Liver (tissue), 9 donors: ENCODE results near the gene TMEM61. TPM values are rescaled to one million over a fixed set of nuclear protein-coding genes. Genes with fewer than 3 reads are reported as not detected.

Experiments
- DNase-seq: peaks from one replicate; pipeline ENCODE4 v3.0.0-alpha.2; 2017; ENCODE audit warnings: low spot score
- H3K27ac ChIP-seq, 2 donors: one replicate each; pipeline ENCODE4 v1.7.0; 2013; ENCODE audit warnings: inconsistent platforms in 2 of 2, low read length in 2 of 2, control low read depth in 1 of 2, low read depth in 1 of 2, mild to moderate bottlenecking in 1 of 2
- H3K27me3 ChIP-seq, 4 donors: one replicate each; pipeline versions ENCODE4 v1.6.1 to v1.7.0; 2013; ENCODE audit warnings: low read length in 3 of 4, inconsistent platforms in 1 of 4, mild to moderate bottlenecking in 1 of 4, moderate library complexity in 1 of 4; ENCODE audit not compliant: control insufficient read depth in 4 of 4, insufficient read depth in 4 of 4
- H3K36me3 ChIP-seq, 4 donors: one replicate each; pipeline versions ENCODE4 v1.6.1 to v1.7.0; 2013; ENCODE audit warnings: low read length in 3 of 4, mild to moderate bottlenecking in 3 of 4, low read depth in 1 of 4, moderate library complexity in 1 of 4; ENCODE audit not compliant: control insufficient read depth in 4 of 4, insufficient read depth in 3 of 4
- H3K4me1 ChIP-seq, 4 donors: one replicate each; pipeline versions ENCODE4 v1.6.1 to v1.7.0; 2013; ENCODE audit warnings: low read length in 3 of 4, mild to moderate bottlenecking in 3 of 4, moderate library complexity in 1 of 4; ENCODE audit not compliant: control insufficient read depth in 4 of 4, insufficient read depth in 4 of 4
- H3K4me3 ChIP-seq, 3 donors: one replicate each; pipeline versions ENCODE4 v1.6.1 to v1.7.0; 2013; ENCODE audit warnings: low read length in 3 of 3, control low read depth in 1 of 3, low read depth in 1 of 3, mild to moderate bottlenecking in 1 of 3
- H3K9ac ChIP-seq, 2 donors: one replicate each; pipeline ENCODE4 v1.7.0; 2013; ENCODE audit warnings: low read length in 2 of 2, mild to moderate bottlenecking in 2 of 2, moderate library complexity in 2 of 2, control low read depth in 1 of 2, low read depth in 1 of 2
- H3K9me3 ChIP-seq, 4 donors: one replicate each; pipeline versions ENCODE4 v1.6.1 to v1.7.0; 2013; ENCODE audit warnings: low read length in 3 of 4; ENCODE audit not compliant: control insufficient read depth in 4 of 4
- EGR1 ChIP-seq, 2 donors: IDR thresholded peaks; 2 replicates each; pipeline ENCODE4 v1.6.1; 2016 to 2018; ENCODE audit warnings: antibody characterized with exemption in 2 of 2, low read depth in 2 of 2
- FOXA1 ChIP-seq: IDR thresholded peaks from 2 replicates; pipeline ENCODE4 v1.6.1; 2016; ENCODE audit warnings: antibody characterized with exemption
- FOXA2 ChIP-seq: IDR thresholded peaks from 2 replicates; pipeline ENCODE4 v1.6.1; 2016; ENCODE audit warnings: antibody characterized with exemption
- GABPA ChIP-seq, 2 donors: IDR thresholded peaks in 1 of 2; conservative IDR thresholded peaks in 1 of 2; 2 replicates each; pipeline ENCODE4 v1.6.1; 2016; ENCODE audit warnings: antibody characterized with exemption in 2 of 2, mild to moderate bottlenecking in 1 of 2, moderate library complexity in 1 of 2
- HNF4A ChIP-seq, 2 donors: conservative IDR thresholded peaks; 2 replicates each; pipeline ENCODE4 v1.6.1; 2016; ENCODE audit warnings: antibody characterized with exemption in 2 of 2, mild to moderate bottlenecking in 2 of 2
- HNF4G ChIP-seq: IDR thresholded peaks from 2 replicates; pipeline ENCODE4 v1.6.1; 2016; ENCODE audit warnings: antibody characterized with exemption
- JUND ChIP-seq, 2 donors: IDR thresholded peaks; 2 replicates each; pipeline ENCODE4 v1.6.1; 2016; ENCODE audit warnings: antibody characterized with exemption in 2 of 2
- NR2F2 ChIP-seq: IDR thresholded peaks from 2 replicates; pipeline ENCODE4 v1.6.1; 2016; ENCODE audit warnings: antibody characterized with exemption
- RAD21 ChIP-seq, 2 donors: IDR thresholded peaks; 2 replicates each; pipeline ENCODE4 v1.6.1; 2016; ENCODE audit warnings: antibody characterized with exemption in 2 of 2, mild to moderate bottlenecking in 2 of 2
- RXRA ChIP-seq, 2 donors: IDR thresholded peaks; 2 replicates each; pipeline ENCODE4 v1.6.1; 2017 to 2018; ENCODE audit warnings: antibody characterized with exemption in 2 of 2, mild to moderate bottlenecking in 1 of 2
- SP1 ChIP-seq: IDR thresholded peaks from 2 replicates; pipeline ENCODE4 v1.6.1; 2018; ENCODE audit warnings: antibody characterized with exemption, mild to moderate bottlenecking
- TAF1 ChIP-seq: conservative IDR thresholded peaks from 2 replicates; pipeline ENCODE4 v1.6.1; 2016; ENCODE audit warnings: antibody characterized with exemption, mild to moderate bottlenecking
- WGBS: extraction: QIAGEN DNeasy Blood & Tissue Kit; methylation state at CpG from one replicate; pipeline ENCODE4 v1.1.7; 2013; 5-methylcytosine and 5-hydroxymethylcytosine counted together
- polyA plus RNA-seq, 2 donors: library from polyadenylated mRNA; stranded (reverse) in 1 of 2; unstranded in 1 of 2; fragments of 200-250 nt in 1 of 2; fragments of >200 nt in 1 of 2; fragmentation: Nextera tagmentation in 1 of 2; extraction: Ambion mirVana in 1 of 2; gene quantifications; one replicate each; pipeline versions ENCODE4 v1.2.1 to v1.2.3, GENCODE V29; 2013 to 2015
- total RNA-seq, 2 donors: library from RNA; depleted of rRNA; stranded (reverse); fragments of >200 nt; gene quantifications; one replicate each; pipeline ENCODE4 v1.2.3, GENCODE V29; 2014
- TF ChIP-seq, protein P1 (sequence below): IDR thresholded peaks from 2 replicates; pipeline ENCODE4 v1.6.1; 2016; ENCODE audit warnings: antibody characterized with exemption, mild to moderate bottlenecking
- TF ChIP-seq, protein P2 (sequence below): IDR thresholded peaks from 2 replicates; pipeline ENCODE4 v1.6.1; 2016; ENCODE audit warnings: antibody characterized with exemption
- TF ChIP-seq, protein P3 (sequence below): IDR thresholded peaks from 2 replicates; pipeline ENCODE4 v1.6.1; 2016; ENCODE audit warnings: antibody characterized with exemption
- TF ChIP-seq, protein P4 (sequence below): fragments of 150-350 bp; IDR thresholded peaks from 2 replicates; pipeline ENCODE4 v1.5.1; 2017; ENCODE audit warnings: improper control_type of control experiment, low read depth, low read length; ENCODE audit not compliant: missing input control
- TF ChIP-seq, protein P5 (sequence below): IDR thresholded peaks from 2 replicates; pipeline ENCODE4 v1.6.1; 2016; ENCODE audit warnings: antibody characterized with exemption
- donor health status: healthy.
- donor health status: healthy.
- donor health status: healthy.
- donor health status: healthy.
- donor health status: healthy.

Gene TMEM61
- total and polyA plus RNA-seq, 4 donors: not detected

DNA sequence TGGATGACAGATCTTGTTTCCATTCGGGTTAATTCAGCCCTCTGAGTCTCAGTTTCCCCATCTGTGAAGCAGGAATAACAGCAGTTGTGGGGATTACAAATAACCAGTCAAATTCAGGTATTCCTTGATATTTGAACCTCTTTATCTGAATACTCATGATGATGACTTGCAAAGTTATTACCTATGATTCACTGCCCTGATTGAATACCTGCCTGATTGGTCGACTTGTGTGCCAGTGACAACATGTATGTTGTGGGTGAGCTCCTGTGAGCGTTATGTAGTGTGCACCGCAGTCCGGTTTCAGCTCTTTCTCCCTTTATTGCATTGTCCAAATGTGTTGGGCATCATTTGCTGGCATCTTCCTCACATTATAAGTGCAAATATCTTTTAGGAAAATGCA, 9.5 kb upstream of the TMEM61 start:
- H3K9ac ChIP-seq: no peak overlapping the region
- no peaks in the 10 kb centered on the region for H3K9me3 ChIP-seq
- TF ChIP-seq RAD21 (IDR thresholded peaks at IDR 0.05) (no peak), FOXA1 (no peak), JUND (IDR thresholded peaks at IDR 0.05) (no peak), NR2F2 (no peak), TAF1 (no peak), HNF4A (conservative IDR thresholded peaks at IDR 0.05) (no peak), FOXA2 (no peak)
- TF ChIP-seq, protein P1, sequence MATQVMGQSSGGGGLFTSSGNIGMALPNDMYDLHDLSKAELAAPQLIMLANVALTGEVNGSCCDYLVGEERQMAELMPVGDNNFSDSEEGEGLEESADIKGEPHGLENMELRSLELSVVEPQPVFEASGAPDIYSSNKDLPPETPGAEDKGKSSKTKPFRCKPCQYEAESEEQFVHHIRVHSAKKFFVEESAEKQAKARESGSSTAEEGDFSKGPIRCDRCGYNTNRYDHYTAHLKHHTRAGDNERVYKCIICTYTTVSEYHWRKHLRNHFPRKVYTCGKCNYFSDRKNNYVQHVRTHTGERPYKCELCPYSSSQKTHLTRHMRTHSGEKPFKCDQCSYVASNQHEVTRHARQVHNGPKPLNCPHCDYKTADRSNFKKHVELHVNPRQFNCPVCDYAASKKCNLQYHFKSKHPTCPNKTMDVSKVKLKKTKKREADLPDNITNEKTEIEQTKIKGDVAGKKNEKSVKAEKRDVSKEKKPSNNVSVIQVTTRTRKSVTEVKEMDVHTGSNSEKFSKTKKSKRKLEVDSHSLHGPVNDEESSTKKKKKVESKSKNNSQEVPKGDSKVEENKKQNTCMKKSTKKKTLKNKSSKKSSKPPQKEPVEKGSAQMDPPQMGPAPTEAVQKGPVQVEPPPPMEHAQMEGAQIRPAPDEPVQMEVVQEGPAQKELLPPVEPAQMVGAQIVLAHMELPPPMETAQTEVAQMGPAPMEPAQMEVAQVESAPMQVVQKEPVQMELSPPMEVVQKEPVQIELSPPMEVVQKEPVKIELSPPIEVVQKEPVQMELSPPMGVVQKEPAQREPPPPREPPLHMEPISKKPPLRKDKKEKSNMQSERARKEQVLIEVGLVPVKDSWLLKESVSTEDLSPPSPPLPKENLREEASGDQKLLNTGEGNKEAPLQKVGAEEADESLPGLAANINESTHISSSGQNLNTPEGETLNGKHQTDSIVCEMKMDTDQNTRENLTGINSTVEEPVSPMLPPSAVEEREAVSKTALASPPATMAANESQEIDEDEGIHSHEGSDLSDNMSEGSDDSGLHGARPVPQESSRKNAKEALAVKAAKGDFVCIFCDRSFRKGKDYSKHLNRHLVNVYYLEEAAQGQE: no peak
- TF ChIP-seq, protein P2, sequence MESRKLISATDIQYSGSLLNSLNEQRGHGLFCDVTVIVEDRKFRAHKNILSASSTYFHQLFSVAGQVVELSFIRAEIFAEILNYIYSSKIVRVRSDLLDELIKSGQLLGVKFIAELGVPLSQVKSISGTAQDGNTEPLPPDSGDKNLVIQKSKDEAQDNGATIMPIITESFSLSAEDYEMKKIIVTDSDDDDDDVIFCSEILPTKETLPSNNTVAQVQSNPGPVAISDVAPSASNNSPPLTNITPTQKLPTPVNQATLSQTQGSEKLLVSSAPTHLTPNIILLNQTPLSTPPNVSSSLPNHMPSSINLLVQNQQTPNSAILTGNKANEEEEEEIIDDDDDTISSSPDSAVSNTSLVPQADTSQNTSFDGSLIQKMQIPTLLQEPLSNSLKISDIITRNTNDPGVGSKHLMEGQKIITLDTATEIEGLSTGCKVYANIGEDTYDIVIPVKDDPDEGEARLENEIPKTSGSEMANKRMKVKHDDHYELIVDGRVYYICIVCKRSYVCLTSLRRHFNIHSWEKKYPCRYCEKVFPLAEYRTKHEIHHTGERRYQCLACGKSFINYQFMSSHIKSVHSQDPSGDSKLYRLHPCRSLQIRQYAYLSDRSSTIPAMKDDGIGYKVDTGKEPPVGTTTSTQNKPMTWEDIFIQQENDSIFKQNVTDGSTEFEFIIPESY: no peak
- TF ChIP-seq, protein P3, sequence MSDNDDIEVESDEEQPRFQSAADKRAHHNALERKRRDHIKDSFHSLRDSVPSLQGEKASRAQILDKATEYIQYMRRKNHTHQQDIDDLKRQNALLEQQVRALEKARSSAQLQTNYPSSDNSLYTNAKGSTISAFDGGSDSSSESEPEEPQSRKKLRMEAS: no peak
- WGBS: 89% methylated on average over 5 of the region's 5 CpGs
- H3K27me3 ChIP-seq: no peaks in the 10 kb centered on the region
- H3K36me3 ChIP-seq: no peaks in the 10 kb centered on the region
- H3K27ac ChIP-seq: no peak overlapping the region
- no peaks in the 10 kb centered on the region for H3K4me1 ChIP-seq
- DNase-seq: no peak
- no peak overlapping the region for H3K4me3 ChIP-seq

DNA sequence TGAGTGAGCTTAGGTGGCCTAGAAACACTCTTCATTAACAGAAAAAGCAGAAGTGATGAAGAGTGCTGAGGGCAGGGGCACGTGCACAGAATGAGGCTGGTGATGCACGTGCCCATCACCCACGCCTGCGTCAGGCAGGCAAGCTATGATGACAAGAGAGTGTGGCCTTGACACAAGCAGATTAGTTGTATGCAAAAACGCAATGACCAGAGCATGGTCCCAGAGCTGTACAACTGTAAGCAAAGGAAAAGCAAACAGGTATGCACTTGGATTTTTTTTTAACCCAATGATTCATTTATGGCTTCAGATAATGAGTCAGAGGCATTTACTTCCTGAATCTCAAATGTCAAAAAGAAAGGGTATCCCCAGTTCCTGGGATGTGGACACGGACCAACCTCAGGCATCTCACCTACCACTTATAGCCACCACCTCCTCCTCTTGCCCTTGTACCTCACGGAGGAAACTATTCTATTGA, 9.1 kb upstream of the TMEM61 start:
- Histone ChIP-seq H3K4me1 (no peaks in the 10 kb centered on the region), H3K4me3 (no peak overlapping the region), H3K27me3 (no peaks in the 10 kb centered on the region), H3K9me3 (no peaks in the 10 kb centered on the region), H3K9ac (no peak overlapping the region), H3K36me3 (no peaks in the 10 kb centered on the region), H3K27ac (no peak overlapping the region)
- 71% methylated on average over 7 of the region's 7 CpGs for WGBS
- TF ChIP-seq GABPA (IDR thresholded peaks at IDR 0.05 in 1 of 2, conservative IDR thresholded peaks at IDR 0.05 in 1 of 2) (no peak), NR2F2 (no peak), TAF1 (no peak), RAD21 (IDR thresholded peaks at IDR 0.05) (no peak), HNF4G (no peak), FOXA1 (no peak), EGR1 (IDR thresholded peaks at IDR 0.05; ENCODE audit: low read depth in 2 of 2) (no peak), FOXA2 (no peak), HNF4A (conservative IDR thresholded peaks at IDR 0.05) (no peak), RXRA (IDR thresholded peaks at IDR 0.05) (no peak), JUND (IDR thresholded peaks at IDR 0.05) (no peak), SP1 (no peak)
- TF ChIP-seq, protein P2: no peak
- TF ChIP-seq, protein P3: no peak
- TF ChIP-seq, protein P1: no peak
- TF ChIP-seq, protein P4, sequence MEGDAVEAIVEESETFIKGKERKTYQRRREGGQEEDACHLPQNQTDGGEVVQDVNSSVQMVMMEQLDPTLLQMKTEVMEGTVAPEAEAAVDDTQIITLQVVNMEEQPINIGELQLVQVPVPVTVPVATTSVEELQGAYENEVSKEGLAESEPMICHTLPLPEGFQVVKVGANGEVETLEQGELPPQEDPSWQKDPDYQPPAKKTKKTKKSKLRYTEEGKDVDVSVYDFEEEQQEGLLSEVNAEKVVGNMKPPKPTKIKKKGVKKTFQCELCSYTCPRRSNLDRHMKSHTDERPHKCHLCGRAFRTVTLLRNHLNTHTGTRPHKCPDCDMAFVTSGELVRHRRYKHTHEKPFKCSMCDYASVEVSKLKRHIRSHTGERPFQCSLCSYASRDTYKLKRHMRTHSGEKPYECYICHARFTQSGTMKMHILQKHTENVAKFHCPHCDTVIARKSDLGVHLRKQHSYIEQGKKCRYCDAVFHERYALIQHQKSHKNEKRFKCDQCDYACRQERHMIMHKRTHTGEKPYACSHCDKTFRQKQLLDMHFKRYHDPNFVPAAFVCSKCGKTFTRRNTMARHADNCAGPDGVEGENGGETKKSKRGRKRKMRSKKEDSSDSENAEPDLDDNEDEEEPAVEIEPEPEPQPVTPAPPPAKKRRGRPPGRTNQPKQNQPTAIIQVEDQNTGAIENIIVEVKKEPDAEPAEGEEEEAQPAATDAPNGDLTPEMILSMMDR: no peak
- TF ChIP-seq, protein P5, sequence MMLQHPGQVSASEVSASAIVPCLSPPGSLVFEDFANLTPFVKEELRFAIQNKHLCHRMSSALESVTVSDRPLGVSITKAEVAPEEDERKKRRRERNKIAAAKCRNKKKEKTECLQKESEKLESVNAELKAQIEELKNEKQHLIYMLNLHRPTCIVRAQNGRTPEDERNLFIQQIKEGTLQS: no peak
- no peak for DNase-seq
